ENCODE data around the gene KSR1. TPM values are rescaled to one million over a fixed set of nuclear protein-coding genes. Genes with fewer than 3 reads are reported as not detected.

Gene KSR1
- total and polyA plus RNA-seq, 2 of the 8 experiments (the other 6 are each of a cell fraction or from before 2014, with no cell fraction given), result 14.1 to 34.7 TPM

DNA sequence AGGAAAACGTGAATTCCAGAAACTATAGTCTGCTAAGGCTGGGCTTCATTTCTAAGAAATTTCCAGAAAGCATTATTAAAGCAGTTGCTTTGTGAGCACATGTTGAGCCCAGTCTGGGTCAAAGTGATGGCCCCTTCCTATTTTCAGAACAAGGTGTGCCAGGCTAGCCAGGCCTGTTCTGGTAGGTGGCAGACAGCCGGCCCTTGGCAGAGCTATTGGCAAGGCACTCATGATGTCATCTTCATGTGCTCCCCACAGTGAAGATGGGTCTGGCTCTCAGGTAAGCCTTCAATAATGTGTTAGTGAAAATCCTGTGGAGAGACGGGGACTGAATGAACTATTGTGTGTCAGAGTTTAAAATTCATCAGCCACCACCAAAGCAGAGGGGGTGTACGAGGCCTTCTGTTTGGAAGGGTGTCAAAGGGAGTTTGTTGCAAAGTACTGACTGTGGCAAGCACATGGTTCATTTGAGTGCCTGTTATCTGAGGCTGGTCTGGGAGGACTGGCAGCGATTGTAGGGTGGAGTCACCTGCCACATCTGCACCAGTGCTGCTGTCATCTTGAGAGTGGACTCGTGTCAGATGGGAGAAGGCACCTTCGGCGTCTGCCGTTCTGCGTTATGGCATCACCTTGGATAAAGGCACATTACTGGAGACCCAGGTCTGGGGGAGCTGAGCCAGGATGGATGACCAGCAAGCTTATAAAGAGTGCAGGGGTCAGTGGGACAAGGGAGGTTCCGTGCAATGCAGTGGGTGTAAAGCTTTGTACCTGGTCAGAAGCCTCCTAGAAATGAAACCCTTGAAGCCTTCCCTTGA lies 43.4 kb downstream of the KSR1 start:
- peaks cover 21 to 24% of the 10 kb centered on the region in 2 experiments for H3K9me3 ChIP-seq (ENCODE audit: insufficient read depth in 2 of 2, low read depth in 1 of 2, low read length in 1 of 2)
- no peak overlapping the region for H4K8ac ChIP-seq (ENCODE audit: extremely low read depth, insufficient read depth, low read length)
- no peak overlapping the region for H2BK12ac ChIP-seq (ENCODE audit: low read depth, low read length)
- no peak overlapping the region for H3K18ac ChIP-seq (ENCODE audit: extremely low read depth, low read length)
- peaks cover 4 to 86% of the 10 kb centered on the region in 2 experiments; a peak in 2 of 4 replicates for H3K79me2 ChIP-seq (ENCODE audit: control insufficient read depth in 1 of 2, insufficient read depth in 2 of 2, low read length in 2 of 2)
- WGBS, 2 experiments (ENCODE audit: extremely low coverage in 1 of 2, insufficient coverage in 1 of 2, insufficient read length in 1 of 2, insufficient replicate concordance in 2 of 2, low coverage in 1 of 2, low lambda C conversion rate in 2 of 2, missing lambda C conversion rate in 1 of 2), result 95% methylated on average over 11 of the region's 11 CpGs; no CpG with 5 or more reads in 1 of the 2 experiments
- no peaks in the 10 kb centered on the region for H3K27me3 ChIP-seq (replicated peaks in 1 of 4; ENCODE audit: control insufficient read depth in 3 of 4, extremely low read depth in 1 of 4, insufficient read depth in 3 of 4, low read length in 3 of 4)
- peaks cover 11 to 27% (median 19%) of the 10 kb centered on the region in 4 experiments for H3K4me1 ChIP-seq (replicated peaks in 1 of 4; ENCODE audit: control insufficient read depth in 3 of 4, insufficient read depth in 4 of 4, low read length in 3 of 4)
- no peak overlapping the region; the same call in none of the 2 replicates for H3K27ac ChIP-seq (ENCODE audit: low read depth, low read length)
- H3K9ac ChIP-seq (replicated peaks in 1 of 4; ENCODE audit: extremely low read depth in 1 of 4, low read depth in 3 of 4, low read length in 3 of 4), result no peak overlapping the region
- no peak overlapping the region for H3K4me3 ChIP-seq (ENCODE audit: extremely low read depth in 1 of 4, insufficient read depth in 2 of 4, low read depth in 3 of 4, low read length in 4 of 4)
- H3K56ac ChIP-seq (replicated peaks; ENCODE audit: insufficient read length, low read depth, low read length), result no peak overlapping the region
- FAIRE-seq (no peak), DNase-seq (ENCODE audit: low read depth in 1 of 2, low spot score in 2 of 2) (no peak)
- peaks cover 20% of the 10 kb centered on the region; the same call in 1 of the 2 replicates for H3K79me1 ChIP-seq (ENCODE audit: low read depth, low read length)
- peaks cover 0 to 5% (median 0%) of the 10 kb centered on the region in 4 experiments; a peak in 3 of 8 replicates for H3K36me3 ChIP-seq (ENCODE audit: control insufficient read depth in 2 of 4, insufficient read depth in 4 of 4, low read length in 3 of 4)
- H3K4me2 ChIP-seq (ENCODE audit: insufficient read depth in 1 of 2, low read depth in 2 of 2, low read length in 2 of 2), result no peak overlapping the region
- H2AK5ac ChIP-seq (ENCODE audit: low read depth, low read length), result no peak overlapping the region
- H4K5ac ChIP-seq (ENCODE audit: insufficient read length, low read depth, low read length), result no peak overlapping the region
- H3K23ac ChIP-seq (ENCODE audit: insufficient read length), result no peak overlapping the region
- H4K20me1 ChIP-seq (replicated peaks in 1 of 2; ENCODE audit: control insufficient read depth in 1 of 2, insufficient read depth in 2 of 2, low read length in 2 of 2), result no peaks in the 10 kb centered on the region
- H2BK15ac ChIP-seq (ENCODE audit: low read length), result no peak overlapping the region
- no peaks in the 10 kb centered on the region for H3K23me2 ChIP-seq (ENCODE audit: low read depth, low read length)
- no peak overlapping the region for H3K14ac ChIP-seq (ENCODE audit: insufficient read length)
- H4K91ac ChIP-seq (replicated peaks; ENCODE audit: insufficient read length, low read length), result no peak overlapping the region
- CTCF ChIA-PET (ENCODE audit: partially characterized antibody), result interaction anchor here (0.7 to 1.4 kb wide), 5 partner anchors 11 to 100 kb away, joined by 3 to 5 read pairs (median 3); no protein-coding TSS in a partner anchor
- H3K4ac ChIP-seq (replicated peaks; ENCODE audit: insufficient read length, low read depth, low read length), result no peak overlapping the region
- H2BK120ac ChIP-seq (replicated peaks; ENCODE audit: low read depth, low read length), result no peak overlapping the region
- H2BK20ac ChIP-seq (ENCODE audit: low read length), result no peak overlapping the region
- POLR2A ChIA-PET (ENCODE audit: partially characterized antibody), result interaction anchor here (1.1 to 1.2 kb wide), 2 partner anchors 44 to 205 kb away, joined by 3 read pairs; partner anchors contain the start of gene KSR1
- H2AFZ ChIP-seq (ENCODE audit: low read length), result no peak overlapping the region
- H2BK5ac ChIP-seq (ENCODE audit: low read depth, low read length), result no peak overlapping the region
- TF ChIP-seq HDAC6 (IDR thresholded peaks at IDR 0.05; ENCODE audit: low read depth, low read length), result no peak
- TF ChIP-seq SIN3A (conservative IDR thresholded peaks at IDR 0.05 in 1 of 2, IDR thresholded peaks at IDR 0.05 in 1 of 2; ENCODE audit: low read depth in 1 of 2, low read length in 2 of 2), result no peak
- no peak for TF ChIP-seq TEAD4 (IDR thresholded peaks at IDR 0.05; ENCODE audit: low read depth, low read length)
- TF ChIP-seq BRCA1 (IDR thresholded peaks at IDR 0.05; ENCODE audit: low read depth, low read length), result no peak
- TF ChIP-seq SP1 (IDR thresholded peaks at IDR 0.05; ENCODE audit: low read depth, low read length), result no peak
- TF ChIP-seq, protein P1, sequence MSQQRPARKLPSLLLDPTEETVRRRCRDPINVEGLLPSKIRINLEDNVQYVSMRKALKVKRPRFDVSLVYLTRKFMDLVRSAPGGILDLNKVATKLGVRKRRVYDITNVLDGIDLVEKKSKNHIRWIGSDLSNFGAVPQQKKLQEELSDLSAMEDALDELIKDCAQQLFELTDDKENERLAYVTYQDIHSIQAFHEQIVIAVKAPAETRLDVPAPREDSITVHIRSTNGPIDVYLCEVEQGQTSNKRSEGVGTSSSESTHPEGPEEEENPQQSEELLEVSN (IDR thresholded peaks at IDR 0.05), result no peak
- TF ChIP-seq EP300 (IDR thresholded peaks at IDR 0.05; ENCODE audit: borderline replicate concordance in 1 of 2, low read depth in 2 of 2, low read length in 2 of 2), result no peak
- no peak for TF ChIP-seq SUZ12 (IDR thresholded peaks at IDR 0.05; ENCODE audit: low read length)
- no peak for TF ChIP-seq NANOG (IDR thresholded peaks at IDR 0.05; ENCODE audit: insufficient read depth, low read depth, low read length, poor library complexity, severe bottlenecking)
- no peak for TF ChIP-seq POU5F1 (IDR thresholded peaks at IDR 0.05; ENCODE audit: low read depth, low read length)

All from H1 (cell line).